GM23338 (cell line): Measurements from ENCODE around the gene MYLK3. TPM values are rescaled to one million over a fixed set of nuclear protein-coding genes. Genes with fewer than 3 reads are reported as not detected.

Experiments
- ATAC-seq: fragments of 200-7000 bp; cut with Tn5 transposase; 3 replicates; pipeline ENCODE4 v1.9.1; 2020
- DNase-seq: peaks from one replicate; pipeline ENCODE4 v3.0.0-alpha.2; 2015; ENCODE audit warnings: low spot score
- H2AFZ ChIP-seq: fragments of 200-600 bp; sonication (generic); 2 replicates; pipeline ENCODE4 v1.8.0; 2016; ENCODE audit warnings: antibody characterized with exemption, mild to moderate bottlenecking, moderate library complexity
- H3F3A ChIP-seq: fragments of 200-600 bp; sonication (generic); replicated peaks from 2 replicates; pipeline ENCODE4 v1.8.0; 2017; ENCODE audit warnings: antibody characterized with exemption, mixed run types, low read depth
- H3K27ac ChIP-seq: fragments of 200-600 bp; sonication (generic); 2 replicates; pipeline ENCODE4 v1.6.1; 2016; ENCODE audit warnings: low read depth
- H3K27me3 ChIP-seq: fragments of 200-600 bp; sonication (generic); 2 replicates; pipeline ENCODE4 v1.8.0; 2016; ENCODE audit warnings: mild to moderate bottlenecking, mixed run types, moderate library complexity; ENCODE audit not compliant: insufficient read depth
- H3K36me3 ChIP-seq: fragments of 200-600 bp; sonication (generic); 2 replicates; pipeline ENCODE4 v1.8.0; 2016; ENCODE audit warnings: mild to moderate bottlenecking; ENCODE audit not compliant: insufficient read depth
- H3K4me1 ChIP-seq: fragments of 200-600 bp; sonication (generic); 2 replicates; pipeline ENCODE4 v1.8.0; 2016; ENCODE audit warnings: mild to moderate bottlenecking, moderate library complexity; ENCODE audit not compliant: insufficient read depth
- H3K4me2 ChIP-seq: fragments of 200-600 bp; sonication (generic); 2 replicates; pipeline ENCODE4 v1.7.1; 2017; ENCODE audit warnings: mixed run types
- H3K4me3 ChIP-seq: fragments of 200-600 bp; sonication (generic); 2 replicates; pipeline ENCODE4 v1.6.1; 2016; ENCODE audit warnings: mixed run types
- H3K79me2 ChIP-seq: fragments of 200-600 bp; sonication (generic); replicated peaks from 2 replicates; pipeline ENCODE4 v1.8.0; 2017; ENCODE audit warnings: mild to moderate bottlenecking; ENCODE audit not compliant: insufficient read depth
- H3K9me2 ChIP-seq: fragments of 200-600 bp; sonication (generic); 2 replicates; pipeline ENCODE4 v1.8.0; 2017; ENCODE audit not compliant: insufficient read depth
- H4K20me1 ChIP-seq: fragments of 200-600 bp; sonication (generic); replicated peaks from 2 replicates; pipeline ENCODE4 v1.8.0; 2017; ENCODE audit warnings: mild to moderate bottlenecking; ENCODE audit not compliant: insufficient read depth
- H3K27ac Mint-ChIP-seq: 2 replicates; pipeline ENCODE4 v1.8.0; 2020; ENCODE audit warnings: inconsistent platforms, mild to moderate bottlenecking, moderate library complexity, mixed read lengths
- H3K27me3 Mint-ChIP-seq: 3 replicates; pipeline ENCODE4 v1.8.0; 2022; ENCODE audit warnings: low read depth, mild to moderate bottlenecking, moderate library complexity, mixed read lengths, inconsistent platforms; ENCODE audit not compliant: insufficient read depth, poor library complexity
- H3K36me3 Mint-ChIP-seq: 3 replicates; pipeline ENCODE4 v1.8.0; 2021; ENCODE audit warnings: low read depth, mild to moderate bottlenecking, inconsistent platforms, moderate library complexity, mixed read lengths
- H3K4me1 Mint-ChIP-seq: 3 replicates; pipeline ENCODE4 v1.8.0; 2020; ENCODE audit warnings: mild to moderate bottlenecking, inconsistent platforms, mixed read lengths
- H3K4me3 Mint-ChIP-seq: 3 replicates; pipeline ENCODE4 v1.8.0; 2021; ENCODE audit warnings: moderate library complexity, mild to moderate bottlenecking, inconsistent platforms, mixed read lengths
- H3K9me3 Mint-ChIP-seq: 3 replicates; pipeline ENCODE4 v1.8.0; 2020; ENCODE audit warnings: moderate library complexity, mild to moderate bottlenecking, inconsistent platforms, mixed read lengths
- CREB1 ChIP-seq: fragments of 250-450 bp; sonication (Bioruptor Pico); IDR thresholded peaks from 2 replicates; pipeline ENCODE4 v1.5.0; 2020; ENCODE audit warnings: low read depth, mild to moderate bottlenecking, moderate library complexity
- ETS1 ChIP-seq: IDR thresholded peaks from 2 replicates; pipeline ENCODE4 v1.6.1; 2016; ENCODE audit warnings: antibody characterized with exemption
- JUNB ChIP-seq: IDR thresholded peaks from one replicate; pipeline ENCODE4 v1.6.1; 2016; ENCODE audit warnings: antibody characterized with exemption; ENCODE audit not compliant: unreplicated experiment
- POLR2AphosphoS5 ChIP-seq: IDR thresholded peaks from 2 replicates; pipeline ENCODE4 v1.6.1; 2016; ENCODE audit warnings: antibody characterized with exemption, low read depth
- REST ChIP-seq: IDR thresholded peaks from one replicate; pipeline ENCODE4 v1.6.1; 2018; ENCODE audit warnings: antibody characterized with exemption; ENCODE audit not compliant: unreplicated experiment
- ZNF114 ChIP-seq: fragments of 250-450 bp; sonication (Bioruptor Pico); IDR thresholded peaks from 2 replicates; pipeline ENCODE4 v1.5.0; 2020; ENCODE audit warnings: mild to moderate bottlenecking, moderate library complexity
- ZNF331 ChIP-seq: fragments of 250-450 bp; sonication (Bioruptor Pico); IDR thresholded peaks from 2 replicates; pipeline ENCODE4 v1.5.0; 2020; ENCODE audit warnings: low read depth, mild to moderate bottlenecking, moderate library complexity
- ZNF462 ChIP-seq: fragments of 250-450 bp; sonication (Bioruptor Pico); IDR thresholded peaks from 2 replicates; pipeline ENCODE4 v1.5.0; 2020; ENCODE audit warnings: mild to moderate bottlenecking, moderate library complexity
- polyA plus RNA-seq: library from polyadenylated mRNA; unstranded; fragments of >200 nt; fragmentation: Nextera tagmentation; extraction: Ambion mirVana; gene quantifications from 2 replicates; pipeline ENCODE4 v1.2.1, GENCODE V29; 2016
- total RNA-seq: library from RNA; depleted of rRNA; stranded (reverse); fragments of >200 nt; shearing (Covaris generic); gene quantifications from 2 replicates; pipeline ENCODE4 v1.2.3, GENCODE V29; 2014

Gene MYLK3
- total and polyA plus RNA-seq, 2 experiments from 2014 or later: 0.18 to 0.63 TPM

GRCh38 chr16:46743232-46743719 lies 4.9 kb downstream of the MYLK3 start:
- H3K36me3 Mint-ChIP-seq: no peaks in the 10 kb centered on the region
- no peak for TF ChIP-seq ETS1
- H3F3A ChIP-seq: no peaks in the 10 kb centered on the region
- no peak overlapping the region for H3K4me3 Mint-ChIP-seq
- peak overlapping the region; percentile 90 for H2AFZ ChIP-seq
- DNase-seq (peak; percentile 58), ATAC-seq (peak; percentile 36)
- peak overlapping the region; percentile 71; the same call in 1 of the 2 replicates for H3K27ac Mint-ChIP-seq
- H3K4me2 ChIP-seq: no peak overlapping the region
- H3K27ac ChIP-seq: no peak overlapping the region
- H3K79me2 ChIP-seq: no peaks in the 10 kb centered on the region
- H3K36me3 ChIP-seq: no peaks in the 10 kb centered on the region
- no peaks in the 10 kb centered on the region for H4K20me1 ChIP-seq
- H3K9me3 Mint-ChIP-seq: no peaks in the 10 kb centered on the region; the same call in 2 of the 3 replicates
- H3K27me3 ChIP-seq: no peaks in the 10 kb centered on the region
- H3K9me2 ChIP-seq: peaks cover 5% of the 10 kb centered on the region; the same call in 1 of the 2 replicates
- peaks cover 4% of the 10 kb centered on the region for H3K27me3 Mint-ChIP-seq
- H3K4me1 ChIP-seq: peaks cover 3% of the 10 kb centered on the region; the same call in 1 of the 2 replicates
- peaks cover 16% of the 10 kb centered on the region; the same call in 2 of the 3 replicates for H3K4me1 Mint-ChIP-seq
- no peak overlapping the region for H3K4me3 ChIP-seq

GRCh38 chr16:46739934-46740333 lies 8.2 kb downstream of the MYLK3 start:
- peaks cover 10% of the 10 kb centered on the region for H3K27me3 Mint-ChIP-seq
- no peak overlapping the region for H3K27ac ChIP-seq

More at GRCh38 chr16:46739934-46740333, 8.2 kb downstream of the MYLK3 start:
- Mint-ChIP-seq H3K4me3 (no peak overlapping the region), H3K36me3 (no peaks in the 10 kb centered on the region), H3K27ac (no peak overlapping the region), H3K9me3 (no peaks in the 10 kb centered on the region; the same call in 2 of the 3 replicates), H3K4me1 (peaks cover 6% of the 10 kb centered on the region)
- no peak overlapping the region for H2AFZ ChIP-seq
- no peak overlapping the region for H3K4me3 ChIP-seq
- DNase-seq (no peak), ATAC-seq (no peak)
- no peaks in the 10 kb centered on the region for H3K27me3 ChIP-seq
- peaks cover 3% of the 10 kb centered on the region; the same call in 1 of the 2 replicates for H3K4me1 ChIP-seq
- H4K20me1 ChIP-seq: no peaks in the 10 kb centered on the region
- no peaks in the 10 kb centered on the region for H3K9me2 ChIP-seq
- no peak overlapping the region for H3K4me2 ChIP-seq
- TF ChIP-seq POLR2AphosphoS5 (no peak), CREB1 (CRISPR knock-in tag) (no peak), ETS1 (no peak), JUNB (no peak), ZNF114 (CRISPR knock-in tag) (no peak), ZNF331 (CRISPR knock-in tag) (no peak), REST (no peak), ZNF462 (no peak)
- H3K79me2 ChIP-seq: no peaks in the 10 kb centered on the region
- no peaks in the 10 kb centered on the region for H3F3A ChIP-seq
- H3K36me3 ChIP-seq: no peaks in the 10 kb centered on the region
